Esophagus squamous epithelium (tissue), 5 donors: Measurements from ENCODE around the gene CAMTA1. TPM values are rescaled to one million over a fixed set of nuclear protein-coding genes. Genes with fewer than 3 reads are reported as not detected.

ENCODE experiments used
- DNase-seq: peaks from one replicate; lab custom pipeline; 2025; lab: John Stamatoyannopoulos, UW
- H3K27ac ChIP-seq, 4 donors: fragments of 200-600 bp; sonication (generic); one replicate each; pipeline ENCODE4 v1.5.1; 2016 to 2019; ENCODE audit warnings: mild to moderate bottlenecking in 1 of 4
- H3K27me3 ChIP-seq, 4 donors: fragments of 200-600 bp; sonication (generic); 1 replicate in 3 of 4; 2 replicates in 1 of 4; pipeline versions ENCODE4 v1.5.1 to v1.6.0; 2017 to 2021; ENCODE audit warnings: antibody characterized with exemption in 1 of 4
- H3K36me3 ChIP-seq, 3 donors: fragments of 200-600 bp; sonication (generic); one replicate each; pipeline ENCODE4 v1.5.1; 2016 to 2019
- H3K4me1 ChIP-seq, 3 donors: fragments of 200-600 bp; sonication (generic); one replicate each; pipeline ENCODE4 v1.5.1; 2017 to 2019
- H3K4me3 ChIP-seq, 4 donors: fragments of 200-600 bp; sonication (generic); 1 replicate in 3 of 4; 2 replicates in 1 of 4; pipeline ENCODE4 v1.5.1; 2016 to 2019; ENCODE audit warnings: mild to moderate bottlenecking in 2 of 4, moderate library complexity in 1 of 4
- H3K9me3 ChIP-seq, 3 donors: fragments of 200-600 bp; sonication (generic); one replicate each; pipeline ENCODE4 v1.5.1; 2016 to 2019
- POLR2A ChIP-seq, 4 donors: fragments of 450-650 bp; IDR thresholded peaks; one replicate each; pipeline ENCODE4 v1.6.1; 2017; ENCODE audit warnings: antibody characterized with exemption in 4 of 4, mild to moderate bottlenecking in 4 of 4, moderate library complexity in 3 of 4
- WGBS, 2 donors: methylation state at CpG; one replicate each; pipeline ENCODE4 v1.1.5; 2018; 5-methylcytosine and 5-hydroxymethylcytosine counted together
- intact Hi-C: fragments of 100-400 bp; cut with DNase I; formaldehyde crosslinking; loops from one replicate; pipeline ENCODE4 v1.15.0; 2022
- total RNA-seq, 4 donors: library from RNA; depleted of rRNA; stranded (reverse); fragments of >200 nt; gene quantifications; one replicate each; pipeline ENCODE4 v1.1.0, GENCODE V29; 2016
- TF ChIP-seq, protein P1 (sequence below), 6 experiments: fragments of 450-650 bp in 4 of 6; fragments of 200-600 bp in 2 of 6; sonication (generic) in 2 of 6; IDR thresholded peaks; one replicate each; pipeline ENCODE4 v1.5.1; 2016 to 2019; ENCODE audit warnings: antibody characterized with exemption in 6 of 6, mild to moderate bottlenecking in 4 of 6, moderate library complexity in 4 of 6
- donor health status: DM: yes; HTN: yes; CAD: no.

The CAMTA1 gene
- total RNA-seq, 4 donors from 2014 or later, result 31.3 to 77.4 (median 45.9) TPM

GRCh38 chr1:7761103-7761502 lies 975.8 kb downstream of the CAMTA1 start:
- no peak for DNase-seq
- TF ChIP-seq, protein P1, sequence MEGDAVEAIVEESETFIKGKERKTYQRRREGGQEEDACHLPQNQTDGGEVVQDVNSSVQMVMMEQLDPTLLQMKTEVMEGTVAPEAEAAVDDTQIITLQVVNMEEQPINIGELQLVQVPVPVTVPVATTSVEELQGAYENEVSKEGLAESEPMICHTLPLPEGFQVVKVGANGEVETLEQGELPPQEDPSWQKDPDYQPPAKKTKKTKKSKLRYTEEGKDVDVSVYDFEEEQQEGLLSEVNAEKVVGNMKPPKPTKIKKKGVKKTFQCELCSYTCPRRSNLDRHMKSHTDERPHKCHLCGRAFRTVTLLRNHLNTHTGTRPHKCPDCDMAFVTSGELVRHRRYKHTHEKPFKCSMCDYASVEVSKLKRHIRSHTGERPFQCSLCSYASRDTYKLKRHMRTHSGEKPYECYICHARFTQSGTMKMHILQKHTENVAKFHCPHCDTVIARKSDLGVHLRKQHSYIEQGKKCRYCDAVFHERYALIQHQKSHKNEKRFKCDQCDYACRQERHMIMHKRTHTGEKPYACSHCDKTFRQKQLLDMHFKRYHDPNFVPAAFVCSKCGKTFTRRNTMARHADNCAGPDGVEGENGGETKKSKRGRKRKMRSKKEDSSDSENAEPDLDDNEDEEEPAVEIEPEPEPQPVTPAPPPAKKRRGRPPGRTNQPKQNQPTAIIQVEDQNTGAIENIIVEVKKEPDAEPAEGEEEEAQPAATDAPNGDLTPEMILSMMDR (IDR thresholded peaks at IDR 0.05), result no peak
- no peak for TF ChIP-seq POLR2A (IDR thresholded peaks at IDR 0.05)
- intact Hi-C loops, result no loop called here
- no peak overlapping the region for H3K4me3 ChIP-seq
- H3K9me3 ChIP-seq, result no peaks in the 10 kb centered on the region
- H3K4me1 ChIP-seq, result no peaks in the 10 kb centered on the region
- peak overlapping the region in 1 of 4 donors; percentile 37 for H3K27ac ChIP-seq
- H3K36me3 ChIP-seq, result no peaks in the 10 kb centered on the region
- 89 to 91% methylated on average over 3 of the region's 3 CpGs for WGBS, 2 donors
- H3K27me3 ChIP-seq, result no peaks in the 10 kb centered on the region

- WGBS, 2 donors, result 75 to 82% methylated on average over 4 of the region's 4 CpGs
- no peaks in the 10 kb centered on the region for H3K36me3 ChIP-seq
- no peaks in the 10 kb centered on the region for H3K9me3 ChIP-seq
- TF ChIP-seq, protein P1 (IDR thresholded peaks at IDR 0.05), result no peak
- no peak for TF ChIP-seq POLR2A (IDR thresholded peaks at IDR 0.05)
- H3K4me3 ChIP-seq, result no peak overlapping the region
- no peak overlapping the region for H3K27ac ChIP-seq
- H3K4me1 ChIP-seq, result peaks cover 3 to 13% (median 4%) of the 10 kb centered on the region in 3 donors
- intact Hi-C loops, result no loop called here
- H3K27me3 ChIP-seq, result no peaks in the 10 kb centered on the region
- DNase-seq, result no peak
Measured at GRCh38 chr1:7767176-7767575, 981.9 kb downstream of the CAMTA1 start.

DNA sequence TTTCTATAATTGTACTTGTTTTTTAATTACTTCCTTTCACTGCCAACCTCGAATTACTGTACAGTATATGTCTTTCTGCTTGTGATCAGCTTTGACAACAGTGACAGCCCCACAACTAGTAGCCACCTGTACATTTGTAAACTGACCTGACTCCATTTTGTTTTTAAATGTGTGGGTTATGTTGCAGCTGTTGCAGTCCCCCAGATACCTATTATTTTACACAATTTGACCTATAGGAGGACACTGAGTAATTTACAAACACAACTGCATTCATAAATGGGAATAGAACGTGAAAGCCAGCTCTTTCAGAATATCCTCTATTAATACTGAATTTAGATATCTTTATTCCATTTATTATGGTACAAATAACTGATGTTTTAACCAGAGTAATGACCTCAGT lies 983.3 kb downstream of the CAMTA1 start:
- intact Hi-C loops, result no loop called here
- TF ChIP-seq, protein P1 (IDR thresholded peaks at IDR 0.05), result no peak
- TF ChIP-seq POLR2A (IDR thresholded peaks at IDR 0.05), result no peak

DNA sequence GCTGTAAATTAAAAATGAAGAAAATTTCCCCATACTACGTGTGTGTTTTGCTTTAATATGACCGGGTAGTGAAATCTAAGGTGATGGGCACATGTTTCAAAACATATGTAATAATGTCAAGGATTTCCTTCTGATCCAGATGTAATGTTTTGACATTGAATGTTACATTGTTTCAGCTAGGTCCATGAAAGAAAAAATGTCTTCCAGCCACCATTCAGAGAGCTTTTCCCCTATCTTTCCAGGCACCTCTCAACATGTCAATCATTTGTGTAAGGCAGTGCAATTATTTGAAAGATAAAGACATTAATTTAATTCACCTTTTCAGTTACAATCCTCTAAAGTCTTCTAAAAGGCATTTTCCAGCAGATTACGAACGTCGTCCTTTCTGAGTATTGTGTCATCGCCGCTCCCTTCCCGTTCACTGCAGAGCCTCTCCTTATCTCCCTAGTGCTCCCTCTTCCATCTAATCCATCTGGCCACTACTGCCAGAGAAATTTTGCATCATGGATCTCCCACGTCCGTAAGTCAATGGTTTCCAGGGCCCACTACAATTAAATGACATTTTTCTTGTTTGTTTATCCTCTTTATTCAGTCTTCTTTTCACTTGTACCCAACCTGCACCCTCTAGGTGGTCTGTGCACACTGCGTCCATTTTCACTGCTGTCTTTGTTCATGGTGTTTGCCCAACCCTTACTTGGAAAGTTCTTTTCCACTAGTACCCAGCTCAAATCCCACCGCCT lies 984.6 kb downstream of the CAMTA1 start:
- WGBS, 2 donors, result 91 to 92% methylated on average over 12 of the region's 12 CpGs
- H3K4me1 ChIP-seq, result peaks cover 11 to 24% (median 11%) of the 10 kb centered on the region in 3 donors
- H3K36me3 ChIP-seq, result peaks cover 0 to 21% (median 0%) of the 10 kb centered on the region in 3 donors
- TF ChIP-seq, protein P1 (IDR thresholded peaks at IDR 0.05), result no peak
- no peak for TF ChIP-seq POLR2A (IDR thresholded peaks at IDR 0.05)
- DNase-seq, result no peak
- H3K27ac ChIP-seq, result peak overlapping the region in 1 of 4 donors; percentile 99
- H3K27me3 ChIP-seq, result no peaks in the 10 kb centered on the region
- H3K4me3 ChIP-seq, result no peak overlapping the region
- no peaks in the 10 kb centered on the region for H3K9me3 ChIP-seq
- intact Hi-C loops, result no loop called here

More for the DNA sequence above, 983.3 kb downstream of the CAMTA1 start:
- Histone ChIP-seq H3K36me3 (peaks cover 0 to 8% (median 0%) of the 10 kb centered on the region in 3 donors), H3K4me1 (peaks cover 11 to 24% (median 11%) of the 10 kb centered on the region in 3 donors), H3K4me3 (no peak overlapping the region), H3K27ac (no peak overlapping the region), H3K9me3 (no peaks in the 10 kb centered on the region), H3K27me3 (no peaks in the 10 kb centered on the region)
- no peak for DNase-seq
- WGBS, 2 donors, result 46 to 59% methylated on average over 2 of the region's 2 CpGs

- peak overlapping the region; percentile 74 to 99 (median 93) for H3K4me3 ChIP-seq
- TF ChIP-seq POLR2A (IDR thresholded peaks at IDR 0.05), result no peak
- TF ChIP-seq, protein P1 (IDR thresholded peaks at IDR 0.05), result no peak
- no peaks in the 10 kb centered on the region for H3K27me3 ChIP-seq
- WGBS, 2 donors, result 5 to 7% methylated on average over 5 of the region's 6 CpGs
- peaks cover 0 to 21% (median 0%) of the 10 kb centered on the region in 3 donors for H3K36me3 ChIP-seq
- H3K4me1 ChIP-seq, result peaks cover 11 to 24% (median 11%) of the 10 kb centered on the region in 3 donors
- no peak for DNase-seq
- intact Hi-C loops, result no loop called here
- H3K27ac ChIP-seq, result peak overlapping the region; percentile 92 to 99 (median 98)
- no peaks in the 10 kb centered on the region for H3K9me3 ChIP-seq
Measured at GRCh38 chr1:7770669-7770996, 985.4 kb downstream of the CAMTA1 start.
